ENCODE measurements around the gene ANO9. TPM values are rescaled to one million over a fixed set of nuclear protein-coding genes. Genes with fewer than 3 reads are reported as not detected.

ANO9 gene
- total RNA-seq, 1 donor from 2014 or later = 1.3 TPM

DNA sequence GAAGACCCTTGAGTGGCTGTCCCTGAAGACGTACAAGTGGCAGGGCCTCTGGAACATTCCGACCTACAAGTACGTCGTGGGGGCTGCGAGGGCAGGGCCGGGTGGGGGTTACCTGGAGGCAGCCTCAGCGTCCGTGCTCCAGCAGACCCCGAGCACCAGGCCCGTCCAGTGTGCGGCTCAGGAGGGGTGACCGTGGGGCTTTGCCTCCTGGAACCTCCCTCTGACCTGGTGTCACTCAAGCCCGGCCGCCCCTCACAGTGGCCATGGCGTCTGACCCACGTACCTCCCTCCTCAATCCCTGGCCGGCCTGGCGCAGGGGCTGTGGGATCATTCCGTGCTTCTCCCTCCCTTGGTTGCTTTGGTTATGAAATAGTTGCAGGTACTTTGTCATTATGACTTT is 46.8 kb upstream of the ANO9 start:
- no peaks in the 10 kb centered on the region for H3K27me3 ChIP-seq
- no peak overlapping the region for H3K27ac Mint-ChIP-seq
- no peak overlapping the region for H3K4me2 ChIP-seq
- peaks cover 4% of the 10 kb centered on the region for H3K36me3 Mint-ChIP-seq
- H3K79me2 ChIP-seq (ENCODE audit: low read depth) = no peaks in the 10 kb centered on the region
- H3K9me3 ChIP-seq (ENCODE audit: low read depth) = no peaks in the 10 kb centered on the region
- no peaks in the 10 kb centered on the region for H3K4me1 Mint-ChIP-seq
- no peak overlapping the region for H3K4me3 ChIP-seq
- no peak overlapping the region for H3K9ac ChIP-seq
- H2AFZ ChIP-seq (replicated peaks) = no peak overlapping the region
- H3K27me3 Mint-ChIP-seq (ENCODE audit: insufficient read depth, low read depth) = no peaks in the 10 kb centered on the region
- no peak overlapping the region for H3K4me3 Mint-ChIP-seq
- H3K4me1 ChIP-seq = no peaks in the 10 kb centered on the region
- H3K9me3 Mint-ChIP-seq = peaks cover 5% of the 10 kb centered on the region
- DNase-seq (ENCODE audit: low spot score) = no peak
- no peaks in the 10 kb centered on the region for H4K20me1 ChIP-seq (ENCODE audit: low read depth)
- H3F3A ChIP-seq (ENCODE audit: low read depth) = peaks cover 3% of the 10 kb centered on the region
- no peak for TF ChIP-seq EZH2phosphoT487 (IDR thresholded peaks at IDR 0.05)
- no peak overlapping the region for H3K27ac ChIP-seq
- no peaks in the 10 kb centered on the region for H3K36me3 ChIP-seq

DNA sequence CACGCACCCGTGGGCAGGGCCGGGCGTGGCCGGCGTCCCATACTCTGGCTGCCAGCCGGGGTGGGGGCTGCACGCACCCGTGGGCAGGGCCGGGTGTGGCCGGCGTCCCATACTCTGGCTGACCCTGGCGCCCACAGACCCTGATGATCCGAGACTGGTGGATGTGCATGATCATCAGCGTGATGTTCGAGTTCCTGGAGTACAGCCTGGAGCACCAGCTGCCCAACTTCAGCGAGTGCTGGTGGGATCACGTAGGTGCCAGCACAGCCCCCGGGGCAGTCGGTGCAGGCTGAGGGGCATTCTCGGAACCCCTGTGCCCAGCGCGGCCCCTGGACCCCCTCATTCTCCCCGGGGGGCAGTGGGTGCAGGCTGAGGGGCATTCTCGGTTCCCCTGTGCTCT is 46.3 kb upstream of the ANO9 start:
- H3K27me3 ChIP-seq = no peaks in the 10 kb centered on the region
- H3K4me3 ChIP-seq = no peak overlapping the region
- H3K79me2 ChIP-seq (ENCODE audit: low read depth) = no peaks in the 10 kb centered on the region
- H3K9me3 ChIP-seq (ENCODE audit: low read depth) = no peaks in the 10 kb centered on the region
- no peak for TF ChIP-seq EZH2phosphoT487 (IDR thresholded peaks at IDR 0.05)
- TF ChIP-seq, protein P1, sequence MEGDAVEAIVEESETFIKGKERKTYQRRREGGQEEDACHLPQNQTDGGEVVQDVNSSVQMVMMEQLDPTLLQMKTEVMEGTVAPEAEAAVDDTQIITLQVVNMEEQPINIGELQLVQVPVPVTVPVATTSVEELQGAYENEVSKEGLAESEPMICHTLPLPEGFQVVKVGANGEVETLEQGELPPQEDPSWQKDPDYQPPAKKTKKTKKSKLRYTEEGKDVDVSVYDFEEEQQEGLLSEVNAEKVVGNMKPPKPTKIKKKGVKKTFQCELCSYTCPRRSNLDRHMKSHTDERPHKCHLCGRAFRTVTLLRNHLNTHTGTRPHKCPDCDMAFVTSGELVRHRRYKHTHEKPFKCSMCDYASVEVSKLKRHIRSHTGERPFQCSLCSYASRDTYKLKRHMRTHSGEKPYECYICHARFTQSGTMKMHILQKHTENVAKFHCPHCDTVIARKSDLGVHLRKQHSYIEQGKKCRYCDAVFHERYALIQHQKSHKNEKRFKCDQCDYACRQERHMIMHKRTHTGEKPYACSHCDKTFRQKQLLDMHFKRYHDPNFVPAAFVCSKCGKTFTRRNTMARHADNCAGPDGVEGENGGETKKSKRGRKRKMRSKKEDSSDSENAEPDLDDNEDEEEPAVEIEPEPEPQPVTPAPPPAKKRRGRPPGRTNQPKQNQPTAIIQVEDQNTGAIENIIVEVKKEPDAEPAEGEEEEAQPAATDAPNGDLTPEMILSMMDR (IDR thresholded peaks at IDR 0.05) = no peak
- no peak for TF ChIP-seq EZH2 (IDR thresholded peaks at IDR 0.05)
- Mint-ChIP-seq H3K27me3 (ENCODE audit: insufficient read depth, low read depth) (no peaks in the 10 kb centered on the region), H3K36me3 (peaks cover 7% of the 10 kb centered on the region), H3K27ac (no peak overlapping the region), H3K4me1 (no peaks in the 10 kb centered on the region), H3K4me3 (no peak overlapping the region), H3K9me3 (peaks cover 9% of the 10 kb centered on the region)
- no peak for DNase-seq (ENCODE audit: low spot score)
- H3F3A ChIP-seq (ENCODE audit: low read depth) = peaks cover 3% of the 10 kb centered on the region
- no peaks in the 10 kb centered on the region for H3K36me3 ChIP-seq
- H3K9ac ChIP-seq = no peak overlapping the region
- H4K20me1 ChIP-seq (ENCODE audit: low read depth) = no peaks in the 10 kb centered on the region
- H2AFZ ChIP-seq (replicated peaks) = no peak overlapping the region
- no peak overlapping the region for H3K27ac ChIP-seq
- H3K4me2 ChIP-seq = no peak overlapping the region
- no peaks in the 10 kb centered on the region for H3K4me1 ChIP-seq

DNA sequence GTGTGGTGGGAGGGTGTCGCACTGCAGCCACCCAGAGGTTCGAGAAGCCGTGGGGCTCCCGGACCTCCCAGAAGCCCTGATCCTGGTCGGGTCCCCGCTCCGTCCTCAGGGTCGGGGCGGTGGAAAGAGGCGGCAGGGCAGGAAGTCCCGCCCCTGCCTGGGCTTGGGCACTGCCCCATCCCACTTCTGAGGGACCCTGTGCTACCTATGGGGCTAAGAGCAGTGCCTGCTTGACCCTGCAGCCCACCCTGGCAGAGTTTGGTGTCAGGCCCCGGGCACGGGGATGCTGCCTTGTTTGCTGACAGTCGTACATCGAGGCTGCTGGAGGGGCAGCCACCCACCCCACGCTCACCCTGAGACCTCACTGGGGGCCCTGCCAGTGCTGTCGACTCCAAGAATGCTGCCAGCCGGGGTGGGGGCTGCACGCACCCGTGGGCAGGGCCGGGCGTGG is 45.8 kb upstream of the ANO9 start:
- H3K4me1 ChIP-seq = no peaks in the 10 kb centered on the region
- Mint-ChIP-seq H3K27me3 (ENCODE audit: insufficient read depth, low read depth) (no peaks in the 10 kb centered on the region), H3K36me3 (peaks cover 7% of the 10 kb centered on the region), H3K27ac (no peak overlapping the region), H3K9me3 (peaks cover 9% of the 10 kb centered on the region), H3K4me1 (no peaks in the 10 kb centered on the region), H3K4me3 (no peak overlapping the region)
- H3F3A ChIP-seq (ENCODE audit: low read depth) = peaks cover 3% of the 10 kb centered on the region
- TF ChIP-seq, protein P1 (IDR thresholded peaks at IDR 0.05) = no peak
- TF ChIP-seq EZH2phosphoT487 (IDR thresholded peaks at IDR 0.05) (no peak), EZH2 (IDR thresholded peaks at IDR 0.05) (no peak)
- H3K27me3 ChIP-seq = no peaks in the 10 kb centered on the region
- H2AFZ ChIP-seq (replicated peaks) = no peak overlapping the region
- DNase-seq (ENCODE audit: low spot score) = no peak
- no peak overlapping the region for H3K9ac ChIP-seq
- no peak overlapping the region for H3K4me3 ChIP-seq
- H3K27ac ChIP-seq = no peak overlapping the region
- no peaks in the 10 kb centered on the region for H3K9me3 ChIP-seq (ENCODE audit: low read depth)
- no peaks in the 10 kb centered on the region for H4K20me1 ChIP-seq (ENCODE audit: low read depth)
- no peaks in the 10 kb centered on the region for H3K79me2 ChIP-seq (ENCODE audit: low read depth)
- no peaks in the 10 kb centered on the region for H3K36me3 ChIP-seq
- no peak overlapping the region for H3K4me2 ChIP-seq

DNA sequence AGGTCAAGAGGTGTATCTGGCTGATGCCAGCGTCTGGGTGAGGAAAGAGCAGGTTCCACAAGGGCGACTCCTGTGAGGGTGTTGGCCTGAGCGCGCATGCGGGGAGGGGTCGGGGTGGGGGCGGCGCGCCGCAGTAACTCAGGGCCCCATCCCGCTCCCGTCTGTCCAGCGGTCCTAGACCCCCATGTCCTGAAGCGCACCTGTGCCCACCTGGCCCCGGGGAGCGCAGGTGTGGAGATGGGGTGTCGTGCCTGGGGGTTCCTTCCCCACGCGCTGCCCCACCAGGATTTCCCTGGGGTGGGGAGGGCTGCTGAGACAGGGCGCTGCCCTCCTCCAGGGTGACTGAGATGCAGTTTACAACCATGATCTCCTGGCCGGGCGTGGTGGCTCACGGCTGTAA is 44.4 kb upstream of the ANO9 start:
- no peaks in the 10 kb centered on the region for H3K4me1 Mint-ChIP-seq
- peaks cover 14% of the 10 kb centered on the region for H3K9me3 Mint-ChIP-seq
- Histone ChIP-seq H3K27ac (no peak overlapping the region), H3K9ac (no peak overlapping the region), H4K20me1 (ENCODE audit: low read depth) (no peaks in the 10 kb centered on the region), H3K79me2 (ENCODE audit: low read depth) (no peaks in the 10 kb centered on the region), H3K4me1 (no peaks in the 10 kb centered on the region), H3K4me3 (no peak overlapping the region), H3K27me3 (no peaks in the 10 kb centered on the region), H2AFZ (replicated peaks) (no peak overlapping the region), H3K36me3 (no peaks in the 10 kb centered on the region), H3K9me3 (ENCODE audit: low read depth) (no peaks in the 10 kb centered on the region), H3F3A (ENCODE audit: low read depth) (peaks cover 3% of the 10 kb centered on the region), H3K4me2 (no peak overlapping the region)
- no peak overlapping the region for H3K27ac Mint-ChIP-seq
- no peak overlapping the region for H3K4me3 Mint-ChIP-seq
- DNase-seq (ENCODE audit: low spot score) = no peak
- H3K36me3 Mint-ChIP-seq = peaks cover 11% of the 10 kb centered on the region
- TF ChIP-seq, protein P1 (IDR thresholded peaks at IDR 0.05) = no peak
- TF ChIP-seq EZH2 (IDR thresholded peaks at IDR 0.05) (no peak), EZH2phosphoT487 (IDR thresholded peaks at IDR 0.05) (no peak)
- no peaks in the 10 kb centered on the region for H3K27me3 Mint-ChIP-seq (ENCODE audit: insufficient read depth, low read depth)
